HG02852 (cell line): ENCODE results near the gene ZSCAN29.

Experiments used
- ATAC-seq: cut with Tn5 transposase; IDR thresholded peaks from one replicate; pipeline ENCODE4 v1.9.1; 2021; ENCODE audit warnings: mild to moderate bottlenecking, moderate library complexity; ENCODE audit not compliant: unreplicated experiment

The ZSCAN29 gene

DNA sequence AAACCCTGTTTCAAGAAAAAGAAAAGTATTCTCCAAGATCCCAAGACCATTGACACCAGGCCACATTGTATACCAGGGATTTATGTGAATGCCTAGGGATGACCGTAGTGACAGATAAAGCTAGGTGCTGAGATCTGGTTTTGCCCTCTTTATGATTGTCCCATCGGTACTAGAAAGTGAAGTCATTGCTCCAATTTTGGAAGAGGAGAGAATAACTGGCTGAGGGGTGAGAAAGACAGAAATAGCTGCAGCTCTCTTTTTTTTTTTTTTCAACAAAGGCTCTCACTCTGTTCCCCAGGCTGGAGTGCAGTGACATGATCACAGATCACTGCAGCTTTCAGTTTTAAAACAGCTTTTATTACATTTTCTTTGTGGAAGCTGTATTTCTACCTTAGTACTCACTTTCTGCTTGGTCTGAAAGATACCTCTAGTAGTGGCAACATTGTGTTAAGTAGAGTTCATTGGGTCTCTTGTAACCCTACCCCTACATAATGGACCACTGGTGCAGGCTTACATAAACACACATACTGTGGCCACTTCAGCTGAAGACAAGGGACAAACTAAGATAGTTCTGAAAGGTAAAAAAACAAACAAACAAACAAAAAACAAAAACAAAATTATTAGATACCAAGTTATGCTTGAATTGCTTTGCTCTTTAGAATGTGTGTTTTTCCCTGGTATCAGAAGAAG lies 18.0 kb downstream of the ZSCAN29 start:
- ATAC-seq: no peak

DNA sequence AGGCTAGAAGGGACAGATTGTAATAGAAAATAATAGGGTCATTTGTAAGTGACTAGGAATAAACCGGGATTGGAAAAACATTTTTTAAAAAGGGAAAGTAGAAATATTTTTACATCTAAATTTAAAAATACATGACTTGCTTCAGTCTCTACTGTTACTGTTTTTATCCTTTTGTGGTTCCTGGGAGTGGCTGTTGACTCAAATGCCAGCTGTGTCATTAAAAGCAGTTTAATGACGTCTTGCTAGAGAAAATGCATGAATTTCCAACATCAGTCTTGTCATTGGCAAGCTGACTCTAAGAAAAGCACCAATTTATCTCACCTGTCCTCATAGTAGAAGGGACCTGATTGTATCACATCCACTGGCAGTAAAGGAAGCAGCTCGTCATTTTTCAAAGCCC lies 23.7 kb downstream of the ZSCAN29 start:
- ATAC-seq: no peak

DNA sequence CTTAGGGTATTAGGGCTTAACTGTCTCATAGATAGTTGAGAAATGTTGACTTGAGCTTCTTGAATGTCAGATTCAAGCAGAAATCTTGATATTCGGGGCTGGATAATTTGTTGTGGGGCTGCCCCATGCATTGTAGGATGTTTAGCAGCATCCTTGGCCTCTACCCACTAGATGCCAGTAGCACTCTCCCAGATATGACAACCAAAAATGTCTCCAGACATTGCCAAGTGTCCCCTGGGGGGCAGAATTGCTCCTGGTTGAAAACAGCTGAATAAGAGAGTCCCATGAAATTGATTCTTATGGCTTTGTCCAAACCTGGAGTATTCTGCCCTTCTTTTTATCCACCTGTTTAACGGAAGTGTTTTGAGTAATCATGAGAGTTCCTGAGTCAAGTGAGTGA lies 24.5 kb downstream of the ZSCAN29 start:
- no peak for ATAC-seq

DNA sequence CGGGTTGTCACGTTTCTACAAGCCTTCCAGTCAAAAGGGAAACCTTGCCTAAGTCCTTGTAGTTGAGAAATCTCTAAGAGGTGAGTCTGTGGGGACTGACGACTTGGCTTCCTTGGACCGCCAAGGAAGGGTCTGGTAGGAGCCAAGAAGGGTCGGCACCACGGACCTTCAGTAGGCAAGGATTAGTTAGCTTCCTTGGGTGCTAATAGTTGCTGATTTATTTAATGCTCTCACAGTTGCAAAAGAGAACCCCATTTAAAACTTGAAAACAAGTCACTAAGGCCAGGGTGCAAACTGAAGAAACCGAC lies 40.1 kb downstream of the ZSCAN29 start:
- ATAC-seq: peak; percentile 21

DNA sequence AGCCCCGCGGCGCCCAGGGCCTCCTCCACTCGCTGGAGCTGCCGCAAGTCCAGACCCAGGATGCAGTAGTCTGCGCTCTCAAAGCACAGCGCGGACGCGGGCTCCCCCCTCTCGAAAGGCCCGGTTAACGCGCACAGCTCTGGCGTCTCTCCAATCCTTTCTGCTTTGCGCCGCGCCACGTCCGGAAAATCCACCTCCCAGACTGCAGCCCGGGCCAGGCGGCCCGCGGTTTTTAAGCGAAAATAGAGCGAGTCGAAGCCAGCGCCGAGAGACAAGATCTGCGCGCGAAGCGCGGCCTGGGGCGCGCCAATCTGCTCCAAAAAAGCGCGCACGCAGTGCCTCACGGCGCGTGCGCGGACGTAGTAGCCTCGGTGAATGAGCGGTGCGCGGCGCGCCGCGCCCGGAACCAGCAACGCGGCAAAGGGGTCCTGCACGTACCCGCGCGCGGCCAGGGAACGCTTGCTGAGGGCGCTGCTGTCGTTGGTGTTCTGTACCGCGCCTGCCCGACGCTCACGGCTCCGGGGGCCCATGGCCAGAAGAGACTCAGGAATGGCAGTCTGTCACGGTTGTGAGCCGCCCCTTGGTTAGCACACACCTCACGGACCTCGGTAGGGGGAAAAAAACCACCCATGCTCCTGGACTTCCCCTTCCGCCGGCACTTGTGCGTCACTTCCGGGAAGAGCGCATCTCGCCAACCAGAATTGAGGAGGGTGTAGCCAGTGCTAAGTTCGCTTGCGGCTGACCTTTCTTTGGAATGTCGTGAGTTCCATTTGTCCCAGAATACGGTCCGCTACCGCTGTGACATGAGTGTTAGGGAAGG lies 40.7 kb downstream of the ZSCAN29 start, which contains the start of gene LCMT2:
Gene LCMT2, minus strand, starts transcription at position 614 of the 820 bp plus-strand sequence. Its CDS starts 84 bp downstream, at position 530.
- peak; percentile 89 for ATAC-seq

DNA sequence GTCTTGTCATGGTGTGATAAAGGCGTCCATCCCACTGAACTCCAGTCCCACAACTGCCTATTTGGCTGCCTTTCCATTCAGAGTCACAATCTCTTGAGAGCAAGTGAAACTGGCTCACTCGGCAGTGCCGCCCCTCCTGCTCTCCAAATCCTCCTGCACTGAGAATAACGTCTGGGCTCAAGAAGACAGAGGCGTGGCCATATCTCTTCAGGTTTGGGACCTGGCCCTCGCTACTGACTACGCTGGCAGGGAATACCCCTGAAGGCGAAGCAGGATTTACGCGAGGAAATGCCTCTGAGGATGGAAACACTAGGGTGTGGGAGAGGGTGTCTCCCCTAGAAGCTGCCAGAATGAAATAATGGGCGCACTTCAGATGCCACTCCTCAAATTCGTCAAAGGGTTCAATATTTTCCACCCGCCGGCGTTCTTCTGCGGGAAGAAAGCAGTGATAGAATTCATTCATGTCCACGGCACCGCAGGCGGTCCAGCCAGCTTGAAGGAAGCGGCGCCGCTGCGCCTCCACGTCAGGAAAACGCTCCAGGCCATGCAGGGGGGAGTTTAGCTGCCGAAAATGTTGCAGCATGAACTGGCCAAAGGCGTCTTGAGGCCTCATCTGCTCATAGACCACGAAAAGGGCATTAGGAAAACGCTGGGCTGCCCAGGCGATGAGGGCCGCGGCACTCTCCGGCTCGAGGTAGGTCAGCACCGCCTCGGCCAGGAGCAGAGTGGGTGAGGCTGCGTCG lies 41.5 kb downstream of the ZSCAN29 start:
- no peak for ATAC-seq

DNA sequence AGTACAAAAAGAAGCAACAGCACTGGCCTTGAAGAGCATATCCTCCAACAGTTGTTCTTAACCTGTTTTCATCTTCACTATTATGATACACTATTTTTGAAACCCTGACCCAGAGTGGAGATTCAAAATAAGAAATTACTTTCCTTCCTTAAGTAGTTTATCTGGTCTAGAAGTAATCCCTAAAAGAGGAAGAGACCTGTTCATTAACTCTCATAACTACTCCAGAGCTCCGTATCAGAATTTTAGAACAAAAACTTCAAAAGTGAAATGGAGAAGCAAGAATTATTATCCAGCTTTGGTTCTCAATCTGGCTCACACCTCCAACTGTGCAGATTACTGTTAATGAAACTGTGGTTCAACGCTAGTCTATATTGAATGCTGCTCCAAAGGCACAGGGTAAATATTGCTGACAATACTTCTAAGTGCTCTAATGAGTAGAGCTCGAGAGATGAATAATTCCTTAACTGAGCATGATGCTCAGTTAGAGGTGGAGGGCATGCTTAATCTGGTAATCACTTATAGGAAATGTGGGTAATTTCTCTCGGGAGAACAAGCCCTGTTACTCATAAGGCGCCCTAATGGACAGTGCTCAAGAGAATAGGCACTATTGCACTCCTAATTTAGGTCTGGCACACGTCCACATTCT lies 45.7 kb downstream of the ZSCAN29 start:
- ATAC-seq: no peak

DNA sequence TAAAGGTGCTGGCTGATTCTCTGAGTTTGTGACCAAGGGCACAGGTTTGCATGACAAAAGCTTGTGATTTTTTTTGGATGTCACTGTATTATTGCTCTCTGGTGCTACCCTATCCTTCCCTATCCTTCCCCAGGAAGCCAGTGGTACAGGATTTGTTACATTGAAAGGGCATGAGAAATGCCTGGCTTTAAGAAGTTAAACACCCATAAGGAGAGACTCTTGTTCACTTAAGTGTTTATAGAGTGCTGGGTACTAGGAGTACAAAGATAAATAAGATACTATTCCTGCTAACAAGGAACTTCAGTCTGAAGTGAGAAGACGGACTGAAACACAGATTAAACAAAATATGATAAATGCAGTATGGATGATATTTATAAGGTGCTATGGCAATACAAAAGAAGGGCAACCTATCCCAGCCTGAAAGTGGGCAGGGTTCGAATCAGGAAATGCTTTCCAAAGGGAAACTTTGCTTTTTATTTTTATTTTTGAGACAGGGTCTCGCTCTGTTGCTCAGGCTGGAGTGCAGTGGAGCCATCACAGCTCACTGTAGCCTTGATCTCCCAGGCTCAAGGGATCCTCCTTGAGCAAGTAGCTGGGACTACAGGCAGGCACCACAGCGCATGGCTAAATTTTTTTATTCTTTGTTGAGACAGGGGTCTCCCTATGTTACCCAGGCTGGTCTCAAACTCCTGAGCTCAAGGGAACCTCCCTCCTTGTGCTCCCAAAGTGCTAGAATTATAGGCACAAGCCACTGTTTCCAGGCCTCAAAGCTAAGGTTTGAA lies 51.7 kb downstream of the ZSCAN29 start:
- no peak for ATAC-seq

DNA sequence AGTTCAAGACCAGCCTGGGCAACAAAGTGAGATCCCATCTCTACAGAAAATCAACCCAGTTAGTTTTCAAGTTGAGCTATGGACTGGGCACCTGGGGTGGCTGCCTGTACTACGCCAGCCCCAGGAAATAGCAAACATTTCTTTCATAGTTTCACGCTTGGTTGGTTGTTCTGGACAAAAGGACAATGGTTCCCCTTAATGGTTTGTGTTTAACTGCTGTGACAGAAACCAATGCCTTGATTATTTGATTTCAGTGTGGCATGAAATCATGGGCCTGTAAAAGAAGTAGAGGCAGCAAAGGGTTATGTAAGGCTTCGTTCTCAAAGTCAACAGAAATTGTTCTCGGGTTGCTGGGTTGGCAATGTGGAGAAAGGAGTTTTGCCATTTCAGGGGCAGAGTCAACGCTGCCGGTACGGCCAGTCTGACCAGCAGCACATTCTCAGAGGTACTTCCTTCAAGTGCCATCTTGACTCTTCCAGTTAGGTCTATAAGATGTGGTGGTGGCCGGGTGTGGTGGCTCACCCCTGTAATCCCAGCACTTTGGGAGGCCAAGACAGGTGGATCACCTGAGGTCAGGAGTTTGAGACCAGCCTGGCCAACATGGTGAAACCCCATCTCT lies 53.2 kb downstream of the ZSCAN29 start:
- no peak for ATAC-seq

DNA sequence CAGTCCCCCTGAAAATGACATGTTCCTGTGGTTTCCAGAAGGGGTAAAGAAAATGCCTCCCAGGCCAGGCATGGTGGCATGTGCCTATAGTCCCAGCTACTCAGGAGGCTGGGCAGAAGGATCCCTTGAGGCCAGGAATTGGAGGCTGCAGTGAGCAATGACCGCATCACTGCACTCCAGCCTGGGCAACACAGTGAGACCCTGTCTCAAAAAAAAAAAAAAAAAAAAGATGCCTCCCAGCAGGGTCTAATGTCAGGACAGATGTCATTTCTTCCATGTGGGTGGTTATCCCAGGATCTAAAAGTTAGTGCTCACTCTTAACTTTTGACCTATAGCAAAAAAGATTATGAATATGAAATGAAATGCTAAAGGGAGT lies 53.9 kb downstream of the ZSCAN29 start:
- no peak for ATAC-seq

DNA sequence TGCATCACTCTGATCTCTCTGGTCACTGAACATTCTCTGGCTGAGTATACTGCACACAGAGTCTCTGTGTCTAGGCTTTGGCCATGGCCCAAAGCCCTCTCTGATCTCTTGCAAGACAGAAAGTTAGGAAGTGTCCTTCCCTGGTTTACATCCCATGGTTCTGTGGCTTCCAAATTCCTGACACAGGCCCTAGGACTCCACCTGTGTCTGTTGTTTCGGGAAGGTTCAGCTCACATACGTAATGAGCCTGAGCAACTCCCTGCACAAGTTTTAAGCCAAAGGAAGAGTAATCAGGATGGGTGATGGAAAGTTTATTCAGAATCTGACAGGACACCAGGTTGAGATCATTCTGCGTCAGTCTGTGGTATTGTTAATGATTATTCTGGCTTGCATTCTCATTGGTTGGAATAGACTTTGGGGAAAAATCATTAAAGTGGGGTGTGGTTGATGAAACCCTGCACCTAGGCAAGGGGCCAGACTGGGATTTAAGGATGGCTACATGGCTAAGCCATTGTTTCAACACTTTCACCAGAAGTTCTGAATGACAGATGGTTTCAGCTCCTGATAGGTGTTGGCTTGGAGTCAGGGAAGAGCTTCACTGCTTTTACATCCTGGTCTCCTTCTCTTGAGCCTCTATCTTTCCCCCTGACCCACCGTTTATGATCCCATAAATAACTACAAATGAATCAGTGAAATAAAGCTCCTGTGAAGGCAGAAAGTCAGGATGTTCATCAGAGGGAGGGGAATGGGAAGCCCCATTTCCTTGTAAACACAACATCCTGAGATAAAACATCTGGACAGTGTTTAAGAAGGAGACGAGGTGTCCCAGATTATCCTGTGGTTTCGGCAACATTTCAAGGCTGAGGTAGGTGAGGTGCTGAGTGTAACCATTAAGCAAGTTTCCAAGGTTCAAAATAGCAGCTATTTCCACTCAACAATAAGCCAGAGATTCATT lies 54.5 kb downstream of the ZSCAN29 start:
- ATAC-seq: no peak

DNA sequence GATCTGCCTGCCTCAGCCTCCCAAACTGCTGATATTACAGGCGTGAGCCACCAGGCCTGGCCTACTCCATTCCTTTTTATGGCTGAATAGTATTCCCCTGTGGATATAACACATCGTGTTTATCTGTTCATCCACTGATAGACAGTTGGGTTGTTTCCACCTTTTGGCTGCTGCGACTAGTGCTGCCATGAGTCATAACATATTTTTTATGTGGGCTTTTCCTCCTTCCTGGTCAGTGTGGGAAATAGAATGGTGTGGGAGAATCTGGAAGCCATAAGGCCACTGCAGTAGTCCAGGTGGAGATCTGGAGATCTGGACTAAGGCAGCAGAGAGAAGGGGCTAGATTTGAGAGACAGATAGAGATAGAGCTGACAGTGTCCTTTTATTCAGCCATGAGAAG lies 56.7 kb downstream of the ZSCAN29 start:
- ATAC-seq: no peak

DNA sequence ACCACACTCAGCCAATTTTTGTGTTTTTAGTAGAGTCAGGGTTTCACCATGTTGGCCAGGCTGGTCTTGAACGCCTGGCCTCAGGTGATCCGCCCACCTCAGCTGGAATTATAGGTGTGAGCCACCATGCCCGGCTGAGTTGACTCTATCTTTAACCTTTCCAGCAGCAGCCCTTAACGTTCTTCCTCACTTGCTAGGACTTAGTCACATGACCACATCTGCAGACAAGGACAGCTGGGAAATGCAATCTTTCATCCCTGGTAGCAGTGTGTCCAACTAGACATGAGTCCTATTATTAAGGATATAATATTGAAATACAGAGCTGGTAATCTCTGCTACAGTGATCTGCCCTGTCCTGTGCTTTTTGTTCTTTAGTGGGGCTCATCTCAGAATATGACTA lies 58.5 kb downstream of the ZSCAN29 start:
- no peak for ATAC-seq
